Aortic smooth muscle cell (primary cell): ENCODE measurements around the gene OR52E2. TPM values are rescaled to one million over a fixed set of nuclear protein-coding genes. Genes with fewer than 3 reads are reported as not detected.

Experiments used
- total RNA-seq: library from RNA; depleted of rRNA; stranded (reverse); fragments of >200 nt; gene quantifications from 2 replicates; pipeline ENCODE4 v1.2.3, GENCODE V29; 2014

OR52E2 gene
- not detected in 2 replicates for total RNA-seq

GRCh38 chr11:5059391-5059790 is at the start of gene OR52E2:
TSS of gene OR52E2 (minus strand) at chr11:5059627. CDS start at chr11:5059627, 0 bp downstream.

GRCh38 chr11:5069272-5069671 is 9.8 kb upstream of the OR52E2 start, which contains the start of gene OR52E1:
TSS of gene OR52E1 (plus strand) at chr11:5069572.

GRCh38 chr11:5046226-5046625 is 13.2 kb downstream of the OR52E2 start, which contains the start of gene OR52J3:
TSS of gene OR52J3 (plus strand) at chr11:5046526. CDS start at chr11:5046526, 0 bp downstream.

Other genes starting within 250 kb of the OR52E2 start
- not detected in 2 replicates for gene OR51F2, start 238.3 kb downstream of the OR52E2 start, total RNA-seq
- not detected in 2 replicates for gene OR51S1, start 210.4 kb downstream of the OR52E2 start, total RNA-seq
- not detected in 2 replicates for gene OR51T1, start 177.7 kb downstream of the OR52E2 start, total RNA-seq
- not detected in 2 replicates for gene OR51A7, start 155.8 kb downstream of the OR52E2 start, total RNA-seq
- not detected in 2 replicates for gene OR51G2, start 140.3 kb downstream of the OR52E2 start, total RNA-seq
- not detected in 2 replicates for gene OR51G1, start 135.3 kb downstream of the OR52E2 start, total RNA-seq
- gene OR51A4, start 112.0 kb downstream of the OR52E2 start, total RNA-seq, result not detected in 2 replicates
- not detected in 2 replicates for gene OR51A2, start 103.9 kb downstream of the OR52E2 start, total RNA-seq
- not detected in 2 replicates for gene OR51L1, start 64.8 kb downstream of the OR52E2 start, total RNA-seq
- not detected in 2 replicates for gene OR52J3, start 13.1 kb downstream of the OR52E2 start, total RNA-seq
- gene OR52E1, start 9.9 kb upstream of the OR52E2 start, total RNA-seq, result not detected in 2 replicates
- not detected in 2 replicates for gene OR52A5, start 78.7 kb upstream of the OR52E2 start, total RNA-seq
- not detected in 2 replicates for gene OR52A1, start 95.1 kb upstream of the OR52E2 start, total RNA-seq
- gene OR51V1, start 141.1 kb upstream of the OR52E2 start, total RNA-seq, result not detected in 2 replicates
- gene HBB, start 167.4 kb upstream of the OR52E2 start, total RNA-seq, result not detected in 2 replicates
- not detected in 2 replicates for gene HBD, start 174.9 kb upstream of the OR52E2 start, total RNA-seq
- gene HBG1, start 190.2 kb upstream of the OR52E2 start, total RNA-seq, result 0.25 TPM in 1 of 2 replicates, not detected in the other
- 0.19 TPM in 1 of 2 replicates, not detected in the other for gene HBG2, start 195.2 kb upstream of the OR52E2 start, total RNA-seq
- gene HBE1, start 210.3 kb upstream of the OR52E2 start, total RNA-seq, result not detected in 2 replicates
- gene OR51B4, start 242.3 kb upstream of the OR52E2 start, total RNA-seq, result not detected in 2 replicates